Activated CD8-positive, alpha-beta memory T cell treated with anti-CD3 and anti-CD28 coated beads for 48 hours (primary cell): ENCODE data around the gene TNFRSF1B.

Experiments used
- DNase-seq, 3 experiments: peaks; one replicate each; pipeline ENCODE4 v3.0.0-alpha.2; 2020; ENCODE audit warnings: low read depth in 2 of 3, low spot score in 2 of 3

The TNFRSF1B gene

GRCh38 chr1:12157366-12158231 is 9.2 kb upstream of the TNFRSF1B start:
- DNase-seq, result no peak

GRCh38 chr1:12158357-12159092 is 8.3 kb upstream of the TNFRSF1B start:
- DNase-seq, result no peak

- DNase-seq, result no peak
Observed at GRCh38 chr1:12159816-12160215, 7.0 kb upstream of the TNFRSF1B start.

- DNase-seq, result no peak
Observed at GRCh38 chr1:12161324-12161661, 5.5 kb upstream of the TNFRSF1B start.

- peak in 2 of 3 experiments; percentile 49 to 70 for DNase-seq
Observed at GRCh38 chr1:12161662-12162458, 4.9 kb upstream of the TNFRSF1B start.

- no peak for DNase-seq
Observed at GRCh38 chr1:12162459-12163137, 4.2 kb upstream of the TNFRSF1B start.

GRCh38 chr1:12163210-12163609 is 3.6 kb upstream of the TNFRSF1B start:
- DNase-seq, result no peak

- no peak for DNase-seq
Observed at GRCh38 chr1:12164210-12164609, 2.6 kb upstream of the TNFRSF1B start.

- DNase-seq, result no peak
Observed at GRCh38 chr1:12165342-12165741, 1.4 kb upstream of the TNFRSF1B start.

- no peak for DNase-seq
Observed at GRCh38 chr1:12167493-12168429, 970 bp downstream of the TNFRSF1B start.

- no peak for DNase-seq
Observed at GRCh38 chr1:12168451-12169160, 1.8 kb downstream of the TNFRSF1B start.

- no peak for DNase-seq
Observed at GRCh38 chr1:12169442-12170135, 2.8 kb downstream of the TNFRSF1B start.

- no peak for DNase-seq
Observed at GRCh38 chr1:12170263-12170671, 3.5 kb downstream of the TNFRSF1B start.

- no peak for DNase-seq
Observed at GRCh38 chr1:12171206-12172041, 4.6 kb downstream of the TNFRSF1B start.

GRCh38 chr1:12172042-12172851 is 5.5 kb downstream of the TNFRSF1B start:
- no peak for DNase-seq

- no peak for DNase-seq
Observed at GRCh38 chr1:12173041-12173509, 6.3 kb downstream of the TNFRSF1B start.

- peak in 2 of 3 experiments; percentile 76 to 81 for DNase-seq
Observed at GRCh38 chr1:12173631-12174121, 6.9 kb downstream of the TNFRSF1B start.
